ENCODE data around the gene TNRC18.

The TNRC18 gene

DNA sequence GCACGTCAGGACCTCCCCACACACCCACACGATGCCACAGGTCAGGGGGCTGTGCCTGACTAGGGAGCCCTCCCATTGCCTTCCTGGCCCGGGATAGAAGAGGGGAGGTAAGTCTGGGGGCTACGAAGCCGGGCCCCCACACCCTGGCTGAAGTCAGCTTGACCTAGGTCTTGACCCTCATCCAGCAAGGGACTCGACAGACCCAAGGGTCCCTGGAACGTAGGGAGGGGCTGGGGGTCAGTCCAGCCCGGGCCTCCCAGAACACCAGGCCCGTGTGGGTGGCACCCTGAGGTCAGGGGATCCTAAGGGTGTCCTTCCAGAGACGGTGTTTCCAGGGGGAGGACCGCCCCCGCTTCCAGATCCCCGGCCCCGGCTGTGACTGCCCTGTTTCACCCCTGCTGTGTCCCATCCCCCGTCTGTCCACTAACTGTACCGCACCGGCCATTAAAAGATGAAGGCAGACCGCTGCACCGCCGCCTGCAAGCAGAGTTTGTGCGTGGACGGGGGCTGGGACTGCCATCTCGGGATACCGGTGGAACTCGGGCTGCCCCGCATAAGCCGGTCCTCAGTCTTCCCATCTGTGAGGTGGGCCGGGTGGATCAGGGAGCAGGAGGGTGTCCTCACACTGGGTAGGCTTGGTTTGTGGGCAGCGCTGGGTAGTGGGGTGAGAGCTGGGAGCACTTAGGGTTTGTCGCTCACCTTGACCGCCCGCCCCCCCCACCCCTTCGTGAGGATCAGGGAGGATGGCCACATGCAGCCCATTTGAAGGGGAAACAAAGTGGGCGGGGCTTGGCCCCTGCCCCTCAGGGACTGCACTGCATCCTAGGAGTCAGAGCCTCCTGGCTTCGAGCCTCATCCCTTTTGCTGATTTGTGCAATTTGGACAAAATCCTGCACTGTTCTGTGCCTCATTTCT, 119.8 kb downstream of the TNRC18 start:
- H3K4me3 ChIP-seq (ENCODE audit: control insufficient read depth, low read depth, low read length): no peak overlapping the region
- no peak for DNase-seq (ENCODE audit: low read depth)
- TF ChIP-seq, protein P1, sequence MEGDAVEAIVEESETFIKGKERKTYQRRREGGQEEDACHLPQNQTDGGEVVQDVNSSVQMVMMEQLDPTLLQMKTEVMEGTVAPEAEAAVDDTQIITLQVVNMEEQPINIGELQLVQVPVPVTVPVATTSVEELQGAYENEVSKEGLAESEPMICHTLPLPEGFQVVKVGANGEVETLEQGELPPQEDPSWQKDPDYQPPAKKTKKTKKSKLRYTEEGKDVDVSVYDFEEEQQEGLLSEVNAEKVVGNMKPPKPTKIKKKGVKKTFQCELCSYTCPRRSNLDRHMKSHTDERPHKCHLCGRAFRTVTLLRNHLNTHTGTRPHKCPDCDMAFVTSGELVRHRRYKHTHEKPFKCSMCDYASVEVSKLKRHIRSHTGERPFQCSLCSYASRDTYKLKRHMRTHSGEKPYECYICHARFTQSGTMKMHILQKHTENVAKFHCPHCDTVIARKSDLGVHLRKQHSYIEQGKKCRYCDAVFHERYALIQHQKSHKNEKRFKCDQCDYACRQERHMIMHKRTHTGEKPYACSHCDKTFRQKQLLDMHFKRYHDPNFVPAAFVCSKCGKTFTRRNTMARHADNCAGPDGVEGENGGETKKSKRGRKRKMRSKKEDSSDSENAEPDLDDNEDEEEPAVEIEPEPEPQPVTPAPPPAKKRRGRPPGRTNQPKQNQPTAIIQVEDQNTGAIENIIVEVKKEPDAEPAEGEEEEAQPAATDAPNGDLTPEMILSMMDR (IDR thresholded peaks at IDR 0.05; ENCODE audit: control insufficient read depth, insufficient read depth, low read depth, low read length, missing control alignments): no peak

DNA sequence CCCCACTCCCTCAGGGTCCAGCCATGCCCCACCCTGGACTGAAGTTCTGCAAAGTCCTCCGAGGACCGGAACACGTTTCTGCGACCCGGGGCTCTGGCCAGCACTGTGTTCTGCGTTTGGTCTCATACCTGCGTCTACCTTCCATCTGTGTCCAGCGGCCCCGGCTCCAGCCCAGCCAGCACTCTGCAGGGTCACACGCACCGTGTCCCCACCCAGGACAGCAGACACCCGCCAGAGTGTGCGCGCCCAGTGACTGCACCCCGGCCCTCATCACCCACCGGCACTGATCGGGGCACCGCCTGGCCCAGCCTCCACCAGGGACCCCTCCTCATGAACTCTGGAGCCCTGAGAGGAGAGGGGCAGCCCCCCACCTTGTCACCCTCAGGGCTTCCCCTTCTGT, 120.6 kb downstream of the TNRC18 start:
- no peak for DNase-seq (ENCODE audit: low read depth)
- no peak overlapping the region for H3K4me3 ChIP-seq (ENCODE audit: control insufficient read depth, low read depth, low read length)
- TF ChIP-seq, protein P1 (IDR thresholded peaks at IDR 0.05; ENCODE audit: control insufficient read depth, insufficient read depth, low read depth, low read length, missing control alignments): no peak

DNA sequence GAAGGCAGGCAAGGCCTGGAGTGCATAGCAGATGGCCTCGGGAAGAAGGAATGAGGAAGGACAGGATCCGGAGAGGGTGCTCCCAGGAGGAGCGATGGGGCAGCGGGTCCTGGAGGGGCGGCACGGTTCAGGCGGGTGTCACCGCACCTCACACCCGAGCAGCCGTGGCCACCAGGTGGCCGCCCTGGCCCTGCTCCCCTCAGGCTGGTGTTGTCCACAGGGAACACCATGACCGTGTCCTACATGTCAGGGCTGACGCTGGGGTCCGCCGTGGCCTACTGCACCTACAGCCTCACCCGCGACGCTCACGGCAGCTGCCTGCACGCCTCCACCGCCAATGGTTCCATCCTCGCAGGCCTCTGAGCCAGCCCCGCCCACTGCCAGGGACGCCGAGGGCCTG, 121.1 kb downstream of the TNRC18 start:
- no peak for DNase-seq (ENCODE audit: low read depth)
- no peak overlapping the region for H3K4me3 ChIP-seq (ENCODE audit: control insufficient read depth, low read depth, low read length)
- TF ChIP-seq, protein P1 (IDR thresholded peaks at IDR 0.05; ENCODE audit: control insufficient read depth, insufficient read depth, low read depth, low read length, missing control alignments): no peak

DNA sequence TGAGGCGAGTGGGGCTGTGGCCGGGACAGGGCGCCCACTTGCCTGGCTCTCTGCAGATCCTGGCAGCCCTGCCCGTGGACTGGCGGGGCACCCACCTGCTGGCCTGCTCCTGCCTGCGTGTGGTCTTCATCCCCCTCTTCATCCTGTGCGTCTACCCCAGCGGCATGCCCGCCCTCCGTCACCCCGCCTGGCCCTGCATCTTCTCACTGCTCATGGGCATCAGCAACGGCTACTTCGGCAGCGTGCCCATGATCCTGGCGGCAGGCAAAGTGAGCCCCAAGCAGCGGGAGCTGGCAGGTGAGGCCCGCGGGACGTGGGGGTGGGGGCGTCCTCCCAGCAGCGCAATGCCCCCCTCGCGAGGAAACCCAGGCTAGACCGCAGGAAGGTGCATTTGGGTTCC, 123.3 kb downstream of the TNRC18 start:
- DNase-seq (ENCODE audit: low read depth): no peak
- no peak overlapping the region for H3K4me3 ChIP-seq (ENCODE audit: control insufficient read depth, low read depth, low read length)
- TF ChIP-seq, protein P1 (IDR thresholded peaks at IDR 0.05; ENCODE audit: control insufficient read depth, insufficient read depth, low read depth, low read length, missing control alignments): no peak

DNA sequence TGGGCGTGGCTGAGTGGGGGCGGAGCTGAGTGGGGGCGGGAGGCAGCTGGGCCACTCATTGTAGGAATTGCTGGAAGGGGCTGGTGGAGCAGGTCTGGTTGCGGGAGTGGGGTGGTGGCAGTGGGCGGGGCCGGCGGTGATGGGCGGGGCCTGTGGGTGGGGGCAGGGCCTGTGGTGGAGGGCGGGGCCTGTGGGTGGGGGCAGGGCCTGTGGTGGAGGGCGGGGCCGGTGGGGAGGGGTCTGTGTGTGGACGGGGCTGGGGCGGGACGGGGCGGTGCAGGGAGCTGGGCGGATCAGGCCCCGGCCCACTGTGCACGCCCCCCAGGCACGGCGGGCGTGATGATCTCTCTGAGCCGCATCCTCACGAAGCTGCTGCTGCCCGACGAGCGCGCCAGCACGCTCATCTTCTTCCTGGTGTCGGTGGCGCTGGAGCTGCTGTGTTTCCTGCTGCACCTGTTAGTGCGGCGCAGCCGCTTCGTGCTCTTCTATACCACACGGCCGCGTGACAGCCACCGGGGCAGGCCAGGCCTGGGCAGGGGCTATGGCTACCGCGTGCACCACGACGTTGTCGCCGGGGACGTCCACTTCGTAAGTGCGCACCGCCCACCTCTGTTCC, 126.9 kb downstream of the TNRC18 start:
- H3K4me3 ChIP-seq (ENCODE audit: control insufficient read depth, low read depth, low read length): no peak overlapping the region
- no peak for DNase-seq (ENCODE audit: low read depth)
- TF ChIP-seq, protein P1 (IDR thresholded peaks at IDR 0.05; ENCODE audit: control insufficient read depth, insufficient read depth, low read depth, low read length, missing control alignments): no peak

DNA sequence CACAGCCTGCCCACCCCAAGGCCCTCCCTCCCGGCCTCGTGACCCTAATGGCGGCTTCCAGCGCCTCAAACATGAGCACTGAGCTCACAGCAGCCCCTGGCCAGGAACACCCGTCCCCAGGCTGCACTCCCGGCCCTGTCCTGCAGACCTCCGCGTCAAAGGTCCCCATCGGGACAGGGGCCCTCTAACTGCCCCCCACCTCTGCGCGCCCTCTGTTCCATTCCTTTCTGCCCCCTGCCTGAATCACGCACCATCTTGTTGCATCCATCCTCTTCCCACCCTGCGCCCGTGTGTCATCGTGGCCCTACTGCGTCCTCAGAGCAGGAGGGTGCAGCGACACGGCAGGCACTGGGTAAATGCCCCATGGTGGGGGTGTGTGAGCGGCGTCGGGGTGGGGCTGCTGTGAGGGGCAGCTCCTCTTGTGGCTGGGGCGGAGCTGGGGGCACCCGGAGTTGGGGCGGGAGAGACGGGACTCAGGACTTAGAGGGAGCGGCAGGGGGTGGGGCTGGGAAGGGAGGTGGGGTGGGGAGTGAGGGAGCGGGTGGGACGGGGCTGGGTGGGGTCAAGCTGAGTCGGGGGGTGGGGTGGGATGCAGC, 127.5 kb downstream of the TNRC18 start:
- H3K4me3 ChIP-seq (ENCODE audit: control insufficient read depth, low read depth, low read length): no peak overlapping the region
- TF ChIP-seq, protein P1 (IDR thresholded peaks at IDR 0.05; ENCODE audit: control insufficient read depth, insufficient read depth, low read depth, low read length, missing control alignments): no peak
- no peak for DNase-seq (ENCODE audit: low read depth)

Data from AG09309 (cell line).